Measurements from ENCODE around the gene PXN.

DNA sequence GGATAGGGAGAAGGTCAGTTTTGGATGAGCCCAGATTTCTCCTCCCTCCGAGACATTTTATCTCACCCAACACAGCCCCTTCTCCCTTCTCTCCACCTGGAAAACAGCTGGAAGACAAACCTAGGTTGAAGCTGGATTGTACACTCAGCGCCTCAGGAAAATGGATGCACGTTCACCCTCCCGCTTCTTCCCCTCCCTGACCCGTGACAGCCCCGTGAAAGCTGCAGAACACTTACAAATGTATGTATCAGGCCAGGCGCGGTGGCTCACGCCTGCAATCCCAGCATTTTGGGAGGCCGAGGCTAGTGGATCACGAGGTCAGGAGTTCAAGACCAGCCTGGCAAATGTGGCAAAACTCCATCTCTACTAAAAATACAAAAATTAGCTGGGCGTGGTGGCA lies 22.0 kb upstream of the PXN start:
- no peak for TF ChIP-seq YY1 (IDR thresholded peaks at IDR 0.05; ENCODE audit: insufficient read depth, insufficient read length)
- TF ChIP-seq ZNF274 (IDR thresholded peaks at IDR 0.05; ENCODE audit: low read depth, low read length) = no peak
- TF ChIP-seq SUZ12 (IDR thresholded peaks at IDR 0.05; ENCODE audit: extremely low read depth, insufficient read depth, insufficient read length) = no peak
